ENCODE measurements around the gene DPP4.
A peak's percentile ranks its signal among the peaks of the same experiment; 100 is the strongest.

Gene DPP4

GRCh38 chr2:162074928-162075688, 1.1 kb upstream of the DPP4 start:
- DNase-seq (ENCODE audit: low read depth): no peak
- no peak overlapping the region for H3K4me3 ChIP-seq (ENCODE audit: low read length)
- TF ChIP-seq, protein P1, sequence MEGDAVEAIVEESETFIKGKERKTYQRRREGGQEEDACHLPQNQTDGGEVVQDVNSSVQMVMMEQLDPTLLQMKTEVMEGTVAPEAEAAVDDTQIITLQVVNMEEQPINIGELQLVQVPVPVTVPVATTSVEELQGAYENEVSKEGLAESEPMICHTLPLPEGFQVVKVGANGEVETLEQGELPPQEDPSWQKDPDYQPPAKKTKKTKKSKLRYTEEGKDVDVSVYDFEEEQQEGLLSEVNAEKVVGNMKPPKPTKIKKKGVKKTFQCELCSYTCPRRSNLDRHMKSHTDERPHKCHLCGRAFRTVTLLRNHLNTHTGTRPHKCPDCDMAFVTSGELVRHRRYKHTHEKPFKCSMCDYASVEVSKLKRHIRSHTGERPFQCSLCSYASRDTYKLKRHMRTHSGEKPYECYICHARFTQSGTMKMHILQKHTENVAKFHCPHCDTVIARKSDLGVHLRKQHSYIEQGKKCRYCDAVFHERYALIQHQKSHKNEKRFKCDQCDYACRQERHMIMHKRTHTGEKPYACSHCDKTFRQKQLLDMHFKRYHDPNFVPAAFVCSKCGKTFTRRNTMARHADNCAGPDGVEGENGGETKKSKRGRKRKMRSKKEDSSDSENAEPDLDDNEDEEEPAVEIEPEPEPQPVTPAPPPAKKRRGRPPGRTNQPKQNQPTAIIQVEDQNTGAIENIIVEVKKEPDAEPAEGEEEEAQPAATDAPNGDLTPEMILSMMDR (IDR thresholded peaks at IDR 0.05; ENCODE audit: insufficient read depth, low read depth, low read length, missing control alignments): no peak

DNA sequence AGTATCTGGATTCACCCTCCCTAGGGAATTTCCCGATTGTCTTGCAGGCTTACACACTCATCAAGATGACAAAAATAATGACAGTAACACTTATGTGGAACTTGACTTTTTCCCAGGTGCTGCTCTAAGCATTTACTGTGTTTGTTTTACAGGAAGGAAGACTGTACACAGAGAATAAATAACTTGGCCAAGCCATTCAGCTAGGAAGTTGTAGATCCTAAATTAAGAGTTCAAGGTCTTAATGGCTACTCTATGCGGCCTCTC, 549 bp upstream of the DPP4 start:
- TF ChIP-seq, protein P1 (IDR thresholded peaks at IDR 0.05; ENCODE audit: insufficient read depth, low read depth, low read length, missing control alignments): no peak
- H3K4me3 ChIP-seq (ENCODE audit: low read length): peak overlapping the region; percentile 30
- DNase-seq (ENCODE audit: low read depth): peak; percentile 39

GRCh38 chr2:162072976-162073887, 783 bp downstream of the DPP4 start:
- DNase-seq (ENCODE audit: low read depth): no peak
- peak overlapping the region; percentile 41 for H3K4me3 ChIP-seq (ENCODE audit: low read length)
- TF ChIP-seq, protein P1 (IDR thresholded peaks at IDR 0.05; ENCODE audit: insufficient read depth, low read depth, low read length, missing control alignments): no peak

DNA sequence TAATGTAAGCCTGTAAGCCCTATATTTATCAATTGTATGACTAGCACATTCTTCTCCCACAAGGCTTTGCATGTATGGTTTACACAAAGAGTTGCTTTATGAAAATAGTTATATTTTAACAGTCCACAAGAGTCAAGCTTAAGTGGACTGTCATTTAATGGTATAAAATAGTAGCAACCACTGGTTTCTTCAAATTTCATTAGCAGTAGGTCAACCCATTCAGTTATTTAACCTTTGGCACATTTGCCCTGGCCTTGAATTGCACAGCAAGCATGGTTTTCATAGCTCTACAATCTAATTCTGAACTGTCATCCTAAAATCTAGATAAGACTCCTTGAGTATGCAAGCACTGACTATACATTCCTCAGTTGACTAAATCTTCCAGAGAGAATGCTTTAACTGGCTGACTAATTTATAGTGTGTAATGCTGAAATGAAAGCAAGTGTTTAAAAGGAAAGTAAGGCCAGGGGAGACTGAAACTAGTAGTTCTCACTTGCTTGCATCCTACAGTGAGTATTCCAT, 1.8 kb downstream of the DPP4 start:
- H3K4me3 ChIP-seq (ENCODE audit: low read length): no peak overlapping the region
- TF ChIP-seq, protein P1 (IDR thresholded peaks at IDR 0.05; ENCODE audit: insufficient read depth, low read depth, low read length, missing control alignments): no peak
- DNase-seq (ENCODE audit: low read depth): peak; percentile 30

DNA sequence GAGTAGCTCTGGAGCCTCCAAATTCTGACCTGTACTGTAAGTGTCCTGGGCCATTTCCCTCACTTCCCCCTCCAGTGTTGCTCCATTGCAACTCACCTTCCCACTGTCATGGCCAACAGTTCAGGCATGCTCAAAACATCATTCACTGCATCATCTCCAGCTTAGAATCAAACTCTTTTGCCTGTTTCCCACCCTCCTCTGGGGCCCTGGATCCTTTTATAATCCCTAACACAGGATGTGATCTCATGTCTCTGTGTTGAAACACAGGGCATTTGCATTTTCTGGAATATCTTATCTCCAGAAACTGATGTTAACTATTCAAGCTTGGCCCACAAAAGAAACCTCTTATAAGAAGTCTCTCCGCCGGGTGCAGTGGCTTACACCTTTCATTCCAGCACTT, 3.0 kb downstream of the DPP4 start:
- TF ChIP-seq, protein P1 (IDR thresholded peaks at IDR 0.05; ENCODE audit: insufficient read depth, low read depth, low read length, missing control alignments): no peak
- no peak for DNase-seq (ENCODE audit: low read depth)
- H3K4me3 ChIP-seq (ENCODE audit: low read length): no peak overlapping the region

- TF ChIP-seq, protein P1 (IDR thresholded peaks at IDR 0.05; ENCODE audit: insufficient read depth, low read depth, low read length, missing control alignments): no peak
- H3K4me3 ChIP-seq (ENCODE audit: low read length): no peak overlapping the region
- DNase-seq (ENCODE audit: low read depth): no peak
Observed at GRCh38 chr2:162070228-162070936, 3.6 kb downstream of the DPP4 start.

Data from epithelial cell of esophagus (primary cell).